HG03442 (cell line): ENCODE measurements around the gene CELF2.

Source experiments
- ATAC-seq: cut with Tn5 transposase; IDR thresholded peaks from one replicate; pipeline ENCODE4 v1.9.1; 2021; ENCODE audit warnings: mild to moderate bottlenecking, moderate library complexity; ENCODE audit not compliant: unreplicated experiment

CELF2 gene

DNA sequence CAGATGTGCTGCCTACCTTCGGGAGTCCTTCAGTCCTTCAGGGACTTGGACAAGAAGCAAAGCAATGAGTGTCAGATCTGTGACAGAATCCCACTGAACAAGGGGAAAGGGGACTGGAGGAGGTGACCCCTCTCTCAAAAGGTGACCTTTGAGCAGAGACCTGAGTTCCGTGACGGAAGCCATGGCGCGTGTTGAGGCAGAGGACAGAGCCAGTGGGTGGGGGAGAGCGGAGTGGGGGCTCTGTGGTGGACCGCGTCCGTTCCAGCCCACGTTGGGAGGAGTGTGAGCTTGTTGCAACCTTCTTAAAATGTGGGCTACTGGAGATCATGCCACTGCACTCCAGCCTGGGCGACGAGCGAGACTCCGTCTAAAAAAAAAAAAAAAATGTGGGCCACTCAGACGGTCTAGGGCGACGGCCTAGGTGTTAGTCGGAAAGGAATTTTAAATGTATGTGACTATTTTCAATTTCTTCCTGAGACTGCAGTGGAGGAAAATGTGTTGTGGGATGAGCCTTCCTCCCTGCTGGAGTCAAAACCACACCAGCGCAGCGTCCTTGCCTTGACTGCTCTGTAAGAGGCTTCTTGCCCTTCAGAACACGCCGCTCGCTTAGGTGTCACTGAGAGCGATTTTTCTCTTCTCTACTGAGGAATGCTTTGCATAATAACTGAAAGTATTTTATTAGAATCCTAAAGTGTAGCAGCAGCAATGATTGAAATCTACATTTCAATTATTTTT is 272.7 kb downstream of the CELF2 start:
- ATAC-seq = no peak

DNA sequence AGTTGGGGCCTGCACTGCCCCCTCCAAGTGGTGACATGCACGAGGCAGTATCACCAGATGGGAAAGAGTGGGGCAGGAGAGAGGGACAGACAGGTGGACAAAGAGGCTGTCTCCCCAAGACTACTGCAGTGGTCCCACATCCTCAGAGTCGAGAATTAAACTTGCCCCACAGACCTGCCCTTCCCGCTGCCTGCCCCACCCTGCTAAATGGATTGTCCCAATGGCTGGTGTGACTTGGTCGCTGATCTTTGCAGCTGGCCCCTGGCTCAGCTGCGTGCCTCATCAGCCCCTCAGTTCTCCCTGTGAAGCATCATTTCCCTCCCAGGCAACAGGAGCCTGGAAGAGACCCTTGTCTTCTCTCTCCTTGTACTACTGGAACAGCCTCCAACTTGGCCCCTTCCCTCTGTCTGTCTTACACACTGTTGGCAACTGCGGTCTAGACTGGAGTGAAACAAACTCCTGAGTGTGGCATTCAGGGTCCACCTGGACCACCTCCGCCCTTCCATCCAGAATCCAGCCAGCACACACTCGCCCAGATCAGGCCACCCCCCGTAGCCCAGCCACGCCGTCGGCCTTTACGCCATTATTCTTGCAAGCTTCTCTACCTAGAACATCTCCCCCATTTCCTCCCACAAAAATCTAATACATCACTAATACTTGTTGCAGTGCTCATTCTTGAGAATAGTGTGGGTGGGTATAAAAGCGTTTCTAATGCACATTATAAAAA is 275.1 kb downstream of the CELF2 start:
- no peak for ATAC-seq

DNA sequence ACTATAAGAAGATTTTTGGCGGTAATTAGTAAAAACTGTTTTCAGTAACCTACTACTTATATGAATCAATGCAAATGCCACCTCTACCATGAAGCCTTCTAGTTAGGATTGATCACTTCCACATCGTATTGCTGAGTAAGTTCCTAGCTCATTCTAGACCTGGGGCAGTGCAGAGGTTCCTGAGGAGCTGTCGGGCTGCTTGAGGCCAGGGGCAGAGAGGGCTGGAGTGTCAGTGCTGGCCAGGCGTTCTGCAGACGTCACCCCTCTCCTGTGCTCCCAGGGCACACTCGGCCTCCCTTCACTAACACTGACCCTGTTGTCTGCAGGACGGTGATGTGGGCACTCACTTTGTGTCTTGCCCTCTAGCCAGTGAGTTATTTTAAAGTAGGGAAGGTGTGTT is 275.7 kb downstream of the CELF2 start:
- ATAC-seq = no peak

DNA sequence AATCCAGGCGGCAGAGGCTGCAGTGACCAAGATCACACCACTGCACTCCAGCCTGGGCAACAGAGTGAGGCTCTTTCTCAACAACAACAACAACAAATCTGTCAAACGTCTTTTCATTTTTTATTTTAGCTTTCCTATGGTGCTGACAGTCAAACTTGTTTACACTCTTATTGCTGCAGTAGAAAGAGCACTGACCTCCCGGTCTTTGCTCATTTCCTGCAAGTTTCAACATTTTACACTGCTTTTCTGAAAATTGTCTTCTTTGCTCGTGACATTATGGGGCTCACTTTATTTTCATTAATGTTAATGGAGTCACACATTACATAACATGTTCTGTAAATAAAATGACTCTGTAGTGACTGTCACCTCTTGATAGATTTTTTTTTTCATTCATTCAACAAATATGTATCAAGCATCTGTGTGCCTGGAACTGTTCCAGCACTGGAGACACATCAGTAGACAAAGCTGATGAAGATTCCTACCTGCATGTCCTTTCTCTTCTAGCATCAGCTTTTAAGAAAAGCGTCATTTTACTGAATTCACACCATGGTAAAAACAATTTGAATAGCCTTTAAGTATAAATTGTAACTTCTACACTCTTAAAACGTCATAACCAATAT is 277.3 kb downstream of the CELF2 start:
- ATAC-seq = no peak

DNA sequence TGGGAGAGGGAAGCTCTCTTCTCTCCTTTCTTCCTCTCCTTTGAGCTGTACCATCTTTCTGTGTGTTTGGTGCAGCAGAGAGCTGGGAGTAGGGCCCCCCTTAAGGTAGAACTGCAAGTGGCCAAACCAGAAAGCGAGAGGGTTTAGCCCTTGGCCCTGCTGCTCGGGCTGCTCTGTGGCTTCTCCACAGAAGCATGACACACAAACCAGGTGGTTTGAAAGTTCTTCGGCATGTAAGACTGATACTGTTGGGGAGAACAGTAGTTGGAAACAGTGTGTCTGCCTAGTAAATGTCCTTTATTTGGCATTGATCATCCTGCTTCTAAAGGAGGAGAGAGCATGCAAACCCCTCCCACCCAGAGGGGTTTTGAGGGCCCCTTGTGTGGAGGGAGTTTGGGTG is 277.8 kb downstream of the CELF2 start:
- ATAC-seq = no peak

DNA sequence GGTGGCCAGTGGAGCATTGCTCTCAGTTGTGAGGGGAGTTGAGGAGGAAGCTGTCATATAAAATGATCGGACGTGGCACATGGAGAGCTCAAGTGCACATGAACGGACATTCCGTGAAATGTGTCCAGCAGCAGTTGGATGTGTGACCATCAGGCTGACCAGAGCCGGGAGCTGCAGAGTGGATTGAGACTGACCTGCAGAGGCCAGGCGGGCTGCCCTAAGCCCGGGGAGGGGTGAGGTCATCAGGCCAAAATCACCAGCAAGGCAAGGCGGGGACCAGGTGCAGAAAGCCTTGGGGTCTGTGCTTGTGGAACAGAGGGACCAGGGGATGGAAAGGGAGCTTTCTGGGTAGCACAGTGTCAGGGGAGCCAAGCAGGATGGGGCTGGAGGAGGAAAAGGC is 279.5 kb downstream of the CELF2 start:
- ATAC-seq = no peak

DNA sequence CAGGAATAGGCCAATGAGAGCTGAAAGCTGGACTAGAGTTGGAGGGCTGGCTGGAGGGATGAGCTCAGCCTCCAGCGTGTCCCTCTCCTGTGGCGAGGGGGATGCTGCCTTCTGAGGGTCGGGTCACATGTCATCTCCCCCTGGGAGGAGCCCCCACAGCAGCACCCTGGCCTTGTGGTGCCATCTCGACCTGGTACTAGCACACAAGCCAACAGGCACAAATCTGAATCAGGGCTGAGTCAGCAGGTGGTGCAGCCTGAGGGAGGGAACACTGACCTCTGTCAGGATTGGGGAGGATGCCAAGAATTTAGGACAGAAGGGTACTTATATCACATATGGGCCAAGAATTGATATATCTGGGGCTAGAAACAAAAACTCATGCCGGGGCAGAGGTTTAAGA is 280.4 kb downstream of the CELF2 start:
- ATAC-seq = no peak

DNA sequence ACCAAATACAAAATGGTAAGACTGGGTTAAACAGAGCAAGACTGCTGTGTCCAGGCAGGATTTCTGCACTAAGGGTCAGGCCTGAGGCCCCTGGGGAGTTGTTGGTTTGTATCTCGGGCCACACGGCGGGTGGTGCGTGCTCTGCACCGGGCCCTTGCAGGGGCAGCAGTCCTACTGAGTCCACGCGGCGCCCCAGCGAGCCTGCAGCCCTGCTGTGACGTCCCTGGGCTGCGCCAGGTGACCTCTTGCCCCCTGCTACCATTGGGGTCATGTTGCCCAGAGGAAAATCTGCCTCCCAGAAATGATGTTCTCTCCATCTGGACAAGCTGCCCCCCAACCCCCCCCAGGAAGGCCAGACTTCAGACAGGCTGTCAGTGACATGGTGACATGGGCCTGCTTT is 281.5 kb downstream of the CELF2 start:
- ATAC-seq = no peak

DNA sequence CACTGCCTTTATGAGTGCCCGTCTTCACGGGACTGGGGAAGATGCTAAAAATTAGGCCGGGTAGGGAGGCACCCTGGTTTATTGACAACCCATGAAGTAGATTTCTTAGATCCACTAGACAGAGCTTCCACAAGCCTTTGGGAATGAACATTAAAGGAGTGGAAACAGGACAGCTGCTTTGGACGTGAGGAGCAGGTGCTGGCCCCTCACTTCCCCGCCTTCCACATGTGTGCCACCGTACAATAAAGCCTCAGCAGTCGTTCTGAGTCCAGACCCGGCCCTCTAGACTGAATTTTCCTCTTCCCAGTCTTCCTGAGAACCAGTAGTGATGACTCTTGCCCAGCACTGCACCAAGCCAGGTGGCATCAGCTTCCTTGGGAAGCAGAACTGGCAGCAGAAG is 282.4 kb downstream of the CELF2 start:
- ATAC-seq = no peak

DNA sequence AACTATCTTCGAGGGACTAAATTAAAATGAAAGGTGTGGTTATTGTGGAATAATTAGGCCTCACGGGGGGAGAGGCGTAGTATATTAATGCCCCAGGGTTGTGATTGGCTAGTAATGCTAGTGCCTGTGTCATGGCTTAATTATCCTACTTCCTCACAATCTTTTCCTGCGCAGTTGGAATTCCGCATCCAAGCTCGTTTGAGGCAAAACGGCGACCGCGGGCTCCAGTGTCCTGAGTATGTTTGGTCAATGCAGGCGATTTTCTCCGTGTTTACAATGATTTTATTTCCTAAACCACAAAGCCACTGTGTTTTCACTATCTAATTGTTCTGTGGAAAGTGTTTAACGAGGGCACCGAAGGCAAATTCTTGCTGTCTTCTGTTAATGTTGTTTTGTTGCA is 282.9 kb downstream of the CELF2 start:
- ATAC-seq = no peak

DNA sequence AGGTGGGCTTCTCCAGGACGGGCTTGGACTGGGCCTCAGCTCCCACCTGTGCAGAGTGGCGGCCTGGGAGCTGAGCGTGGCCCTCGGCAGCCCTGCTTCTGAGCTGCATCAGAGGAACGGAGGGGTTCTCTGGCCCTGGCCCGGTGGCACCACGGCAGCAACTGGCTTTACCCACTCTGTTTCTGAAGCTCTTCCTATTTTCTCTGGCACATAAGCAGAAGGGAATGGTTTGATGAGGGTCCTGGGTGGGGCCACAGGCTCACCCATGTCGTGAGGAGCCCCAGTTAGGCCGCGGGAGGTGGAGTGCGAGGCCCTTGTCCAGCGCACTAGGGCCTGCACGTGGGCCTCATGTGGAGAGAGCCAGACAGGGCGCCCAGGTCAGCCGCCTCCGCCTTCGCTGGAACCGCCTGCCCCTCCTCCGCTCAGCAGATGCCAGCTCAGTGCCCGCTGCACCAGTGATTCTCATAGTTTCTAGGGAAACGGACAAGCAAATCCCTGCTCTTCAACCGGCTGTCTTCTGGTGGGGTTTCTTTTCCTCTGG is 284.0 kb downstream of the CELF2 start:
- ATAC-seq = no peak

DNA sequence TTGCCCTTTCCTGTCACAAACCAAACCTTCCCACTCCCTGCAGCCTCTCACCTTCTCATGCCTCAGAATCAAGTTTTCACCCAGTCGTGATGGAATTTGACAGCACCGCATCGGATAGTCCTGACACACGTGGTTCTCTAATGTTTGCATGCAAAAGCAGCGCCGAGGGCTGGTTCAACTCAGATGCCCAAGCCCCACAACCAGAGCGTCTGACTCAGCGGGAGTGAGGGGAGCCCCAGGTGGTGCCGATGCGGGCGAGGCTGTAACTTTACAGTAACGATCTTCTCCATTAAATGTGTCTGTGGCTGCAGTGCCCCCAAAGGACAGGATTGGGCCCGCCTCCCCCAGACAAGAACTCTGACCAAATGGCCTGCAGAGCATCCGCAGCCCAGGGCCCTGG is 284.5 kb downstream of the CELF2 start:
- no peak for ATAC-seq

DNA sequence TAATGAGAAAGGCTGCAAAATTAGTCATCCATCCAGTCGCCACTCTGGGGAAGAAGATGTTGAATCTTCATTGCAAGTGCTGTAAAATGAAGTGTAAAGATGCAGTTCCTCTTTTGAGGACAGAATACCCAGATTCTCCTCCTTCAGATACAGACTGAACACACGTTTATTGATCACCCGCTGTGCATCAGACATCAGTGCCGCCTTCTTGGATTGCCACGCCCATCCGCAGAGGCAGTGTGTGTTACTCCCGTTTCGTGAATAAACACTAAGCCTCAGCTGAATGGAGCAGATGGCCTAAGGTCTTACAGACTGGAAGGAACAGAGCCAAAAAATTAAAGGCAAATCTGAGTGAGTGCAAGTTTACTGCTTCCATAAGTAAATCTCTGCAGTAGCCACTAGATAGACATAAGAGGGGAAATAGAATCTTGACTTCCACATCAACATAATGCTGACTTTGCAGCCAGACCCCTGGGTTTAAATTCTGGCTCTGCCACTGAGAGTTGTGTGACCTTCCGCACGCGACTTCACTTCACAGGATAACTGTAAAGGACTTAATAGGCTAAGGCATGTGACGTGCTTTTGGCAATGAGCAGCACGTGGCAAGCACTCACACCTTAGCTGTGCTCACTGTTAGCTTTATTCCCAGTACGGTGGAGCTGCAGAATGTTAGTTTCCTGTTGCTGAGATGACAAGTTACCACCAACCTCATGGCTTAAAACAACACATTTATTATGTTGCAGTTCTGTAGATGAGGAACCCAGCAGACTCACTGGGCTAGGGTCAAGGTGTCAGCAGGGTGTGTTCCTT is 285.9 kb downstream of the CELF2 start:
- ATAC-seq = no peak

DNA sequence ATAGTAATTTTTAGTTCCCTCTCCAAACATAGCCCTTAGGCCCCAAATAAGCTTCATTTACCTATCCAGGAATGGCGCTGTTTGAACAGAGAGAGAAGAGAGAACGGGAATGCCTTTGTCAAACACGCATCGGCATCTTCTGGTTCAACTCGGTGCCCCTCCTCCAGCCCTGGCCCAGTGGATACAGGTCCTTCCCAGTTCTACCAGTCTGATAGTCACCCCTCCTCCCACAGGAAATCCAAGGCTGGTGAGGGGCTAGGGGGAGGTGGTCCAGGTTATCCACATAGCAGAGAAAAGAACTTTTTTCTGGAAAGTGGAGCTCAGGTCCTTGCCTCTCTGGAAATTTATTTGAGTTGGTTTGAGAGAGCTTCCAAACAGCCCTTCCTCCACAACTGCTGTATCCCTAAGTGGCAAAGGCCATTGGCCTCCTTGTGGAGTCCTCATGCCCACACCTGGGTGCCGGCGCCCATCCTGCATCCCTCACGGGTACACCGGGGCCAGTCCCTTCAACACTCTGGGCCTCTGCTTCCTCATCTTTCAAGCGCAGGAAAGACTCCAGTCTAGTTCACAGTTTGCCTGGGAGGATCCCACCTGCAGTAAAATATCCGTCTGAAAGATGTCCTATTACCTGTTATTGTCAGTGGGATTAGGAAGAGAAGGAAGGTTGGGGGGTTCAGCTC is 287.4 kb downstream of the CELF2 start:
- no peak for ATAC-seq

DNA sequence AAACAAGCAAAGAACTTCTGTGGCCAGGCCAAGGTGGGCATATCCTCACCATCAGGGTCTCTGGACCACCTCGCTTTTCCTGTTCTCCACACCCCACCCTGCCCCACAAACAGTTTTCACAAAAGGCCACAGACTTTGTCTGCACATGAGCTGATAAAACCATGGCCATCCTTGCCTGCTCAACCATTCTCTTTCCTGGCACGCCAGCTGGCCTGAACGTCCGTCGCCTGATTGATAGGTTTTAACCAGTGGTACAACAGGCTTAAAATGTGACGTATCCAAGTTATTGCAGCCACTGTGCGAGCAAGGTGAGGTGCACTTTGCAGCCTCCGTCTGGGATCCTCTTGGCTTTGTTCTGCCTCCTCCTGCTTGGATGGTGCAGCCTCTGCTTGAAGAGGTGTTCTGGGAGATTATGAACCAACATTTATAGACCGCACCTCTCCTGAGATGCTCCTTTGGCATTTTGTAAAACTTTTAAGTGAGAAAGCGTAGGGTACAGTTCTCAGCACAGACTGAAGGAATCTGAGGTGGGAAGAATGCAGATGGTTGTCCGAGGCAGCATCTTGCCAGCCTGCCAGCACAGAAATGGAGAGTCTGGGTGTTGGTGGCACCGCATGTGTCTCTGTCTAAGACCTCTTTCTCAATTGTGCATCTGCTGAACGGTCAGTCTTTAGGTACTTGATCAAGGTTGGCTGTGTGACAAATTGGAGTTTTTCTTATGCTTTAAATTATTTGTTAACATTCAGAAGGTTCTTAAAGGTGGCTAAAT is 288.3 kb downstream of the CELF2 start:
- ATAC-seq = no peak

DNA sequence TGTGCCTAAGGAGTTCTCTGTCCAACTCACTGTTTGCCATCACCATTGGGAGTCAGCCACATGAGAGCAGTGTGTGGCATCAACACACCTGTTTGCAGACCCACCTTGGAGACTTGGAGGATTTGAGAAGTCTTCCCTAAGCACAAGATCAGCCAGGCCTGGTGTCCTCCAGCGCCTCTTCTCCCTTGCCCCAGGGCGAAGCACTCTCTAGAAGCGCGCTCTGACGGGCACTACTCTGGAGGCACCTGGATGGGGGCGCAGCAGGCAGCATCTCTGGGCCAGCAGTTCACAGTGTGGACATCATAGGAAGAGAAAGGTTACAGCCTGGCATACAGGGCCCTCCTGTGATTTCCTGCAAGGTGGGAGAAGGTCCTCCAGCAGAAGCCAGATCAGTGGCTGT is 289.3 kb downstream of the CELF2 start:
- ATAC-seq = no peak

DNA sequence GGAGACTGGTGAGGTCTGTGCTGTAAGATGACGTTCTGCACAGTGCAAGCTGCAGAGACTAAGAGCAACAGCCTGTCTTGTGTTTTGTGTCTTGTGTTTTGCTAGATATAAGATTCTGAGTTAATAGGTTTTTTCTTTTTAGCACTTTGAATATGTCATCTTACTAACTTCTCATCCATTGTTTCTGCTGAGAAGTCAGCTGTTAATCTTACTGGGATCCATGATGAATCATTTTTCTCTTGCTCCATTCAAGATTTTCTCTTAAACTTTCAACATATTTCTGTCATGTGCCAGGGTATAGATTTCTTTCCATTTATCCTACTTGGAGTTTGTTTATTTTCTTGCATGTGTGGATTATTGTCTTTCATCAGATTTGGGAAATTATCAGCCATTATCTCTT is 290.3 kb downstream of the CELF2 start:
- no peak for ATAC-seq

DNA sequence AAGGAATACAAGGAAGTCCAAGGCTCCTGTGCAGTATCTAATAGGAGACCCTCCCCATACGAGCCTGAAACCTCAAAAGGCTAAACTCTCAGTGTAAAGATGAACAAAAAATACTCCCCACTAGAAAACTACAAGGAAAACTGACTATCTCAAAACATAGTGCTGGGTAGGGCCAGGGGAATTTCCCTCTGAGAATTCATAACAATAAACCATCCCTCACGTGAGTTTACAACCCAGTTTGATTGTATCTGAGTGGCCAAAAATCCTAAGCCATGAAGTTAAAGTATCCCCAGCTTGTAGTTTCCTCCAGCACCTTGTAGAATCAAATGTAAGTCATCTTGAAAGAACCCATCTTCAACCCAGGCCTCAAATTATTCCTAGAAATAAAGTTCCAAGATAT is 293.4 kb downstream of the CELF2 start:
- ATAC-seq = no peak

DNA sequence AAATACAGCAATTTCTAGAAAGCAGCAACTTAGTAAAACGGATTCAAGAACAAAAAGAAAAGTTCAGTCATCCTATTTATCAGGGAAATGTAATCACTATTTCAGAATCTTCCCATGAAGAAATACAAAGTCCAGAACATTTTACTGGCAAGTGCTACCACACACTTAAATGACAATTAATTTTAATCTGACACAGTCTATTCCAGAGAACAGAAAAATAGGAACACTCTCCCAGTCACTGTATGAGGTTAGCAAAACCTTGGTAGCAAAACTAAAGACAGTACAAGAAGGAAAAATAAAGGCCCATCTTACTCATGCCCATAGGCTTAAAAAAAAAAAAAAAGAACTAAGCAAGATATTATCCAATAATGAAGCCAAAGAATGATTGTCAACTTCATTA is 295.8 kb downstream of the CELF2 start:
- no peak for ATAC-seq
